ENCODE results near the gene SOX10. TPM values are rescaled to one million over a fixed set of nuclear protein-coding genes. Genes with fewer than 3 reads are reported as not detected.

The SOX10 gene
- total RNA-seq, 1 donor from 2014 or later = 1.2 TPM

DNA sequence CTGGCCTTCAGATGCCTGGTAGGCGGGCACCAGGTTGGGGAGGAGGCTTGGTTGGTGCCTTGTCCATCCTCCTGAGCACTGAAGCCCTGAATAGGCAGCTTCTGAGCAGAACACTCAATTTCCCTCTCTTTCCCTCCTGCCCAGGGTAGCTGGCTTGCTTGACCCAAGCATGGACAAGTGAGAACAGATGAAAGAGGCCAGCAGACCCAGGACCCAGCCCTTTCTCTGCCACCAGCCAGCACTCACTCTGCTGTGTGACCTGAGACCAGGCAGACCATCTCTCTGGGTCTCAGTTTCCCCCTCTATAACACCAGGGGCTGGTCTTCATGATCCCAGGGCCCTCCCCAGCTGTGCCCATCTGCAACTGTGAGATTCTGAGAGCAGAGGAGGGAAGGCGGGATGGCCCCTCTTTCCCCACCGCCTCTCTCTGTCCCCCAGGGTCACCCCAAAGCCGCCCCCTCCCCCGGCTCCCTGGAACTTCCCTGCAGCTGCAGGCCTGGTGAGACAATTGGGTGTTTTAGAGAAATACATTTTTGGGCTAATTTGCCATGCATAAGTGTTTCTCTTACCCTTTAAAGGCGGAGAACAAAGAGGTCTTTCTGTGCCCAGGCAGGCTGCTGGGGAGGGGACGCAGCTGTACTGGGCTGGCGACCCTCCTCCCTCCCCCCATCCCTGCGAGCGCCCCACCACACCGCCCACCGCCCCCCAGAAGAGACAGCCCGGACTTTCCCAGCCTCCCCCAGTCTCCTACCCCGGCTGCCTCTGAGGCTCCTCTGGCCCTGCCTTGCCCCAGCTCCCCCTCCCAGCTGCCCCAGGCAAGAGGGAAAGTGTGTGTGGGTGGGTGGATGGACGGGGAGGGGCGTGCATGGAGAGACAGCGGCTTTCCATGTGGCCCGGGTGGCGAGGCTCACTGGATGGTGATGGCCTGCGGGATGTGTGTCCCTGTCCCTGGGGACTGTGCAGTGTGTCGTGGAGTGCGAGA, 42.1 kb upstream of the SOX10 start:
- Histone ChIP-seq H3K27ac (replicated peaks) (peak overlapping the region; percentile 48), H3K36me3 (no peaks in the 10 kb centered on the region), H3K9me3 (replicated peaks) (no peaks in the 10 kb centered on the region), H3K4me3 (no peak overlapping the region), H3K27me3 (ENCODE audit: low read depth) (no peaks in the 10 kb centered on the region), H3K4me1 (peaks cover 4% of the 10 kb centered on the region)
- DNase-seq = no peak
- TF ChIP-seq, protein P1, sequence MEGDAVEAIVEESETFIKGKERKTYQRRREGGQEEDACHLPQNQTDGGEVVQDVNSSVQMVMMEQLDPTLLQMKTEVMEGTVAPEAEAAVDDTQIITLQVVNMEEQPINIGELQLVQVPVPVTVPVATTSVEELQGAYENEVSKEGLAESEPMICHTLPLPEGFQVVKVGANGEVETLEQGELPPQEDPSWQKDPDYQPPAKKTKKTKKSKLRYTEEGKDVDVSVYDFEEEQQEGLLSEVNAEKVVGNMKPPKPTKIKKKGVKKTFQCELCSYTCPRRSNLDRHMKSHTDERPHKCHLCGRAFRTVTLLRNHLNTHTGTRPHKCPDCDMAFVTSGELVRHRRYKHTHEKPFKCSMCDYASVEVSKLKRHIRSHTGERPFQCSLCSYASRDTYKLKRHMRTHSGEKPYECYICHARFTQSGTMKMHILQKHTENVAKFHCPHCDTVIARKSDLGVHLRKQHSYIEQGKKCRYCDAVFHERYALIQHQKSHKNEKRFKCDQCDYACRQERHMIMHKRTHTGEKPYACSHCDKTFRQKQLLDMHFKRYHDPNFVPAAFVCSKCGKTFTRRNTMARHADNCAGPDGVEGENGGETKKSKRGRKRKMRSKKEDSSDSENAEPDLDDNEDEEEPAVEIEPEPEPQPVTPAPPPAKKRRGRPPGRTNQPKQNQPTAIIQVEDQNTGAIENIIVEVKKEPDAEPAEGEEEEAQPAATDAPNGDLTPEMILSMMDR (IDR thresholded peaks at IDR 0.05; ENCODE audit: borderline replicate concordance) = no peak
- intact Hi-C loops (cut with micrococcal nuclease) = no loop called here

DNA sequence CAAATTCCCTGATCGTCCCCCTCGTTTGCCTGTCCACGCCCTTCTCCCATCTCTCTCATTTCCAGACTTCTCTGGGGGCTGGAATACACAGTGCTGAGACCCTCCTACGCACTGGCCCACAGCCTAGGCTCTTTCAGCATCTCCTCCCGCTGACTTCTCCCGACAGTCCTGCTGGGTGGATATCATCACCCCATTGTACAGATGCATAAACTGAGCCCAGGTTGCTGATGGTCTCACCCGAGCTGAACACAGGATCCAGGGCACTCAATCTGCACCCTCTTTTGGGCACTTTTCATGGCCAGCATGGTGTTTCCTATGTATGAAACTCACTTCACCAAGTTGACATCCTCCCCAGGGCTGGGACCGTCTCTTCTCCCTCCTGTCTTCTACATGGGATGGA, 41.2 kb upstream of the SOX10 start:
- Histone ChIP-seq H3K27me3 (ENCODE audit: low read depth) (no peaks in the 10 kb centered on the region), H3K4me1 (peaks cover 4% of the 10 kb centered on the region), H3K27ac (replicated peaks) (no peak overlapping the region), H3K36me3 (no peaks in the 10 kb centered on the region), H3K4me3 (no peak overlapping the region), H3K9me3 (replicated peaks) (no peaks in the 10 kb centered on the region)
- TF ChIP-seq, protein P1 (IDR thresholded peaks at IDR 0.05; ENCODE audit: borderline replicate concordance) = no peak
- DNase-seq = no peak
- intact Hi-C loops (cut with micrococcal nuclease) = no loop called here

DNA sequence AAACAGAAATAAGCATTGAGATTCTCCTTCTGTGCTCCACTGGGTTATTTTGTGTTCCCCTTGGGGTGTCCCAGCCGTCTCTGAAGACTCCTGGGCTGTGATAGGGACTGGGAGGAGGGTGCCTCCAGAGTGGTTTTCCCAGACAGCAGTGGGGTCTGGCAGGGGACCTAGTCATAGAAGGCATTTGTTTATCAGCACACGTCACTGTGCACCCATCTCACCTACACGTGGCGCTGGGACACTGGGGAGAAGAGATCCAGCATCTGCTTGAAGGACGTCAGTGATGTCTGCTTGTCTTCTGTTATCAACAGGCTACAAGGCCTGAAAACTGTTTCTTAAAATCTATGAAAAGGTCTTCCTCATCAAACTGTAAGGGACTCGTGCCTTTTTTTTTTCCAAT, 38.7 kb upstream of the SOX10 start:
- Histone ChIP-seq H3K4me3 (no peak overlapping the region), H3K36me3 (no peaks in the 10 kb centered on the region), H3K9me3 (replicated peaks) (no peaks in the 10 kb centered on the region), H3K4me1 (peaks cover 5% of the 10 kb centered on the region), H3K27me3 (ENCODE audit: low read depth) (no peaks in the 10 kb centered on the region), H3K27ac (replicated peaks) (no peak overlapping the region)
- TF ChIP-seq, protein P1 (IDR thresholded peaks at IDR 0.05; ENCODE audit: borderline replicate concordance) = no peak
- DNase-seq = no peak
- intact Hi-C loops (cut with micrococcal nuclease) = no loop called here

DNA sequence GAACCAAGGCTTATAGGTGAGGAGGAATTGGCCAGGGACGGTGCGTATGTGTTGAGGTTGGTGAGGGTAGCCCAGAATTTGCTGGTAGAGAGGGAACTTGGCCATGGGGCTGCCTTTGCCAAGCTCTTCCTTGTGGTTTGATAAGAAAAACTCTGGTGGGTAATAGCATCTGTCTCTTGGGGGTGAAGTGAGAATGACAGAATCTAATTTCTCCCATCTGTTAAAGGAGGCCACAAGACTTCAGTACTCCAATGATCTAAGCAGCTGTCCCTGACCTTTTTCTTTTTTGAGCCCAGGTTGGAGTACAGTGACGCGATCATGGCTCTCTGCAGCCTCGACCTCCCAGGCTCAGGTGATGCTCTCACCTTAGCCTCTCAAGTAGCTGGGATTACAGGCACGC, 36.9 kb upstream of the SOX10 start:
- TF ChIP-seq, protein P1 (IDR thresholded peaks at IDR 0.05; ENCODE audit: borderline replicate concordance) = no peak
- DNase-seq = no peak
- intact Hi-C loops (cut with micrococcal nuclease) = no loop called here
- Histone ChIP-seq H3K27me3 (ENCODE audit: low read depth) (no peaks in the 10 kb centered on the region), H3K4me1 (peaks cover 20% of the 10 kb centered on the region), H3K36me3 (no peaks in the 10 kb centered on the region), H3K4me3 (no peak overlapping the region), H3K27ac (replicated peaks) (no peak overlapping the region), H3K9me3 (replicated peaks) (no peaks in the 10 kb centered on the region)

DNA sequence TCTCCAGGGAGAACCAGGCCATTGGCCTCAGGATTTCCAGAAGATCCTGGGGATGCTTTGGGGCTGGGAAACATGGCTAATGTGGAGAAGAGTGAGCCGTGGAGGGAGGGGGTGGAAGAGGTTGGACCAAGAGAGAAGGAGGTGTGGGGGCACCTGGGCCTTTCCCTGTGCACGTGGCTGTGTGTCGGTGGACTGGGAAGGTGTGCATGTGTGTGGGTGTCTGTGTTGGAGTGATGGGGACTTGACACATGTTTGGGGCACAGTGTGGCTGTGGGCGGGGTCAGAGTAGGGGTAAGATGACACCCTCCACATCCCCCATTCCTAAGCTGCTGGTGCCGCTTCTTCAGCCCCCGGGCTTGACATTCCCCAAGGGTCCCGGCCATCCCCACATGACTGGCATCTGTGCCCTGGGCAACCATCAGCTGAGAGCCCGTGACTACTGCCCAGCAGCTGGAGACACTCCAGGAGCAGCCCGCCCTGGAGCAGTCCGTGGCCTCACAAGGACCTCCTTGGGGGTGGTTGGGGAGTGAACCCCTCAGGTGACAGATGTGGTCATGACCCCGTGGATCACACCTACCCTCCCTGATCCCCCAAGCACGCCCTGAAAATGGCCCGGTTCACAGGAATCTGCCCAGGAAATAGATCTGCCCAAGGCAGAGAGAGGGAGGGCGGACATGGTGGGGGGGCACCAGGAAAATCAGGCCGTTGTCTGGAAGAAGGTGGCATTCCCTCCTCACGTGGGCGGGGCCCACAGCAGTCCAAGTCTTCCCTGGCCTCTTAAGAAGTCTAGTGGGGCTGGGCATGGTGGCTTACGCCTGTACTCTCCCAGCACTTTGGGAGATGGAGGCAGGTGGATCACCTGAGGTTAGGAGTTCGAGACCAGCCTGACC, 34.8 kb upstream of the SOX10 start:
- no peak overlapping the region for H3K27ac ChIP-seq (replicated peaks)

More for the DNA sequence above, 34.8 kb upstream of the SOX10 start:
- Histone ChIP-seq H3K9me3 (replicated peaks) (no peaks in the 10 kb centered on the region), H3K4me1 (peaks cover 25% of the 10 kb centered on the region), H3K4me3 (no peak overlapping the region), H3K36me3 (no peaks in the 10 kb centered on the region), H3K27me3 (ENCODE audit: low read depth) (no peaks in the 10 kb centered on the region)
- DNase-seq = no peak
- TF ChIP-seq, protein P1 (IDR thresholded peaks at IDR 0.05; ENCODE audit: borderline replicate concordance) = no peak
- intact Hi-C loops (cut with micrococcal nuclease) = no loop called here
